GM12892 (cell line): ENCODE data around the gene KRT31.

Experiments used
- POLR2A ChIP-seq: IDR thresholded peaks from 2 replicates; pipeline ENCODE4 v1.6.1; 2011; ENCODE audit warnings: low read depth, low read length, control low read depth
- POLR2AphosphoS5 ChIP-seq: IDR thresholded peaks from 2 replicates; pipeline ENCODE4 v1.6.1; 2011; ENCODE audit warnings: low read depth, low read length, control low read depth
- TAF1 ChIP-seq: IDR thresholded peaks from 2 replicates; pipeline ENCODE4 v1.6.1; 2011; ENCODE audit warnings: low read depth, mild to moderate bottlenecking, control low read depth, low read length, borderline replicate concordance

DNA sequence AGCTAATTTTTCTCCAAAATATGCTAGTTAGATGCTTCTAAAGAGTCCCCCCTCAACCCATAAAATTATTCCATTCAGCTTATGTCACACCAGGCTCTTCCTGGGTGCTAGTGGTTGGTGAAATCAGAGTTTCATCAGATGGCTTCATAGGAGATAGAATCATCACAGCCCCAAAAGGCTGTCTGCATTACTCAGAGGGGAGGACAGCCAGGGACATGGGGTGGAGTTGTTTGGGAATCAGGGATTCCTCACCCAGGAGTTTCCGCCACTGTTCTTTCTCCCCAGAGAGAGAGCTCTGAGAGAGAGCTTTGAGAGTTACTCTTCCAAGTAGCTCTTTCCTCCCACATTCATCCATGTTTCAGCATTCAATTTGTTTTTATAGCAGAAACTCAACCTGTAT lies 15.0 kb downstream of the KRT31 start:
- TF ChIP-seq POLR2AphosphoS5 (no peak), TAF1 (no peak), POLR2A (no peak)
